Gastrocnemius medialis (tissue), 4 donors: Measurements from ENCODE around the gene ARHGEF19.
"Not testable (repeated sequence)": the region's sequence is repeated elsewhere in the genome, so short reads cannot be mapped to it uniquely, and the experiment has no call there.

Source experiments
- POLR2A ChIP-seq, 2 donors: fragments of 450-650 bp; IDR thresholded peaks; one replicate each; pipeline ENCODE4 v1.6.1; 2017; ENCODE audit warnings: antibody characterized with exemption in 2 of 2, mild to moderate bottlenecking in 2 of 2, moderate library complexity in 2 of 2
- TF ChIP-seq, protein P1 (sequence below), 5 experiments: fragments of 450-650 bp in 3 of 5; fragments of 200-600 bp in 2 of 5; sonication (generic) in 2 of 5; IDR thresholded peaks in 4 of 5; conservative IDR thresholded peaks in 1 of 5; 1 replicate in 4 of 5; 2 replicates in 1 of 5; pipeline ENCODE4 v1.5.1; 2016 to 2019; ENCODE audit warnings: antibody characterized with exemption in 5 of 5, mild to moderate bottlenecking in 3 of 5, moderate library complexity in 3 of 5

GRCh38 chr1:16222716-16223115 is 10.3 kb upstream of the ARHGEF19 start:
- TF ChIP-seq, protein P1, sequence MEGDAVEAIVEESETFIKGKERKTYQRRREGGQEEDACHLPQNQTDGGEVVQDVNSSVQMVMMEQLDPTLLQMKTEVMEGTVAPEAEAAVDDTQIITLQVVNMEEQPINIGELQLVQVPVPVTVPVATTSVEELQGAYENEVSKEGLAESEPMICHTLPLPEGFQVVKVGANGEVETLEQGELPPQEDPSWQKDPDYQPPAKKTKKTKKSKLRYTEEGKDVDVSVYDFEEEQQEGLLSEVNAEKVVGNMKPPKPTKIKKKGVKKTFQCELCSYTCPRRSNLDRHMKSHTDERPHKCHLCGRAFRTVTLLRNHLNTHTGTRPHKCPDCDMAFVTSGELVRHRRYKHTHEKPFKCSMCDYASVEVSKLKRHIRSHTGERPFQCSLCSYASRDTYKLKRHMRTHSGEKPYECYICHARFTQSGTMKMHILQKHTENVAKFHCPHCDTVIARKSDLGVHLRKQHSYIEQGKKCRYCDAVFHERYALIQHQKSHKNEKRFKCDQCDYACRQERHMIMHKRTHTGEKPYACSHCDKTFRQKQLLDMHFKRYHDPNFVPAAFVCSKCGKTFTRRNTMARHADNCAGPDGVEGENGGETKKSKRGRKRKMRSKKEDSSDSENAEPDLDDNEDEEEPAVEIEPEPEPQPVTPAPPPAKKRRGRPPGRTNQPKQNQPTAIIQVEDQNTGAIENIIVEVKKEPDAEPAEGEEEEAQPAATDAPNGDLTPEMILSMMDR (IDR thresholded peaks at IDR 0.05 in 4 of 5, conservative IDR thresholded peaks at IDR 0.05 in 1 of 5): not testable (repeated sequence)
- TF ChIP-seq POLR2A (IDR thresholded peaks at IDR 0.05): not testable (repeated sequence)
